MV-4-11 (cell line): Measurements from ENCODE around the gene CYFIP1.

Experiments
- DNase-seq: peaks from one replicate; lab custom pipeline; 2025; lab: John Stamatoyannopoulos, UW

CYFIP1 gene

DNA sequence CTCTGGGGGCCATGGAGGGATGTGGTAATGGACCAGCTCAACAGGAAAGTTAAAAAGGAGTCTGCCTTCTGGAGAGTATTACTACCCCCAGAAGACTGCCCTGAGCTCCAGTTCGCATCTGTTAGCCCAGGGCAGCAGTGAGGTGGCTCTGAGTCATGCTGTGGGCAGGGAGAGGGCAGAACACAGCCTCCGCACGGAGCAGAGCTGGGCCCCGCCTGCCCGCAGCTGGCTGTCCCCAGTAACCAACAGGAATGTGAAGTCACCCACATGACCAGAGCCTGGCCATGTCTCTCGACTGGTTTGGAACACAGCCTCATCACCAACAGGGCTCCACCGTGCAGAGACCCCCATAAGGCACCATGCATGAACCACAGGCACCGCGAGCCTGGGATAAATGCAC lies 62.1 kb downstream of the CYFIP1 start:
- peak; percentile 3 for DNase-seq

DNA sequence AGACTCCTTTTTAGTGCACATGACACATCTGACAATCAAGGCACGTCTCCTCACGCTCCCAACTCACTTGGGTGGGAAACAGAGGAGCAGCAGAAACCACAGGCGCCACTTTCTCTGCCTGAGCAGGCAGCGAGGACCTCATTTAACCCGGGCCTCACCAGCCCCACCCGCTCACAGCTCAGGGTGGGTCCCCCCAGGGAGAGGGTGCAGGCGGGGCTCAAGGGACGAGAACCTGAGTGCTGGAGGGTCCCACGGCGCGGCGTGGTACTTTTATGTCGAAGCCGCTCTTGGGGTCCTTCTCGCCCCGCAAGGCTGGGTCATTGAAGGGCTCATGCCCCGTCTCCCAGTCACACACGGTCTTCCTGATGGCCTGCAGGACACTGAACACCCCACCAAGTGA lies 62.6 kb downstream of the CYFIP1 start:
- no peak for DNase-seq

DNA sequence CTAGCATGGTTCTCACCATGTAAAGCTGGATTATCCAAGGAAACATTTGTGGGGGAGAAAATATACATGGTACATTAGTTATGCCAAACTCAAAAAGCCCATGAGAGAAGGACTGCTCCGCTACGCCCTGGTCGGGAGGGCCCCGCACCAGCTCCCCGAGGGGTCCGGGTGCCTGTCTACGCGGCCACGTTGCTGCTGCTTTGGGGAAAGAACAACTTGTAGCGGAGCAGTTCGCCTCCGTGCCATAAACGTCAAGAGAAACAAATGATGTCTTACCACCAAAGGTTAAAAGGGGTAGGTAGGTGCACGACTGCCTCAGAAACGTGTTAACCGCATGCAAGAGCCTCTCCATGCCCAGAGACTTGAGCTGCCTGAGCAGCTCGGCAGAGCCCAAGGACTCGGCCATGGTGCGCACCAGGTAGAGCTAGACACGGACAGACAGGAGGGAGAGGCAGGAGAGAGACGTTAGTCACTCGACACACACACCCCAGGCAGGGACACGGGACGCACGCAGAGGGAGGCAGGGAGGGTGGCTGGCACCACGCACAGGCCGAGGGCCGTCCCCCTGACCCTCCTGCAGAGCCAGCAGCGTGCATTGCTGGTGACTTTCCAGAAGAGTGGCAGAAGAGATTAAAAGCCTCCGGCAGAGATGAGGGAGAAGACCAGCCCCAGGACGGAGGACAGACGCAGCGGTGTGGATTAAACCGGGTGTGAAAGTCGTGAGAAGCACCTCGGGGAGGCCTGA lies 63.4 kb downstream of the CYFIP1 start:
- no peak for DNase-seq

DNA sequence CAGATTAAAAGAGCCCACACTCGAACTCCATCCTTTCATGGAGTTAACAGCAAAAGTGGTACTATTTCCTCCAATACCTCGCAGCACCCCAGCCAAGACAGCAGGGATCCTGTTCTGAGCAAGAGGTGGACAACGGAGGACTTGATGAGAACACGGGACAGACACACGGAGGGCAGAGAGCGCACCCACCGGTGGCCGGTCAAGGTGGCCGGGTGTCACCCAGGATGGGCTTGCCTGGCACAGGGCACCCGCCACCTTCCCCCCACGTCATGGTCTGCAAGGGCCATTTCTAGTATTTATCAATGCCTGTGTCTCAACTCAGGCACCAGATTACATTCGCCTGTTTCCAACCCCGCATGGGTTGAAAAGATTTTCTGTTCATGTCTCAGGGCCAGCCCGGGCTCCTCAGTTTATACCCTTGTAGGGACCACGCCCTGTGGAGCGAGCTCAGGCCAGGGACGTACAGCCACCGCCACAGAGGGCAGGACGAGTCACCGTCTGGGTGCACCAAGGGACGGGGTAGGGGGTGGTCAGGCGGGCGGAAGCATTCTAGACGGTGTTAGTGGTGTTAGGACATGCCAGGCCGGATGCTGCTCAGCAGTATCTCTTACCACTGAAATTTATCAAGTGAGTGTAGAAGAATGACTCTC lies 64.2 kb downstream of the CYFIP1 start:
- no peak for DNase-seq

DNA sequence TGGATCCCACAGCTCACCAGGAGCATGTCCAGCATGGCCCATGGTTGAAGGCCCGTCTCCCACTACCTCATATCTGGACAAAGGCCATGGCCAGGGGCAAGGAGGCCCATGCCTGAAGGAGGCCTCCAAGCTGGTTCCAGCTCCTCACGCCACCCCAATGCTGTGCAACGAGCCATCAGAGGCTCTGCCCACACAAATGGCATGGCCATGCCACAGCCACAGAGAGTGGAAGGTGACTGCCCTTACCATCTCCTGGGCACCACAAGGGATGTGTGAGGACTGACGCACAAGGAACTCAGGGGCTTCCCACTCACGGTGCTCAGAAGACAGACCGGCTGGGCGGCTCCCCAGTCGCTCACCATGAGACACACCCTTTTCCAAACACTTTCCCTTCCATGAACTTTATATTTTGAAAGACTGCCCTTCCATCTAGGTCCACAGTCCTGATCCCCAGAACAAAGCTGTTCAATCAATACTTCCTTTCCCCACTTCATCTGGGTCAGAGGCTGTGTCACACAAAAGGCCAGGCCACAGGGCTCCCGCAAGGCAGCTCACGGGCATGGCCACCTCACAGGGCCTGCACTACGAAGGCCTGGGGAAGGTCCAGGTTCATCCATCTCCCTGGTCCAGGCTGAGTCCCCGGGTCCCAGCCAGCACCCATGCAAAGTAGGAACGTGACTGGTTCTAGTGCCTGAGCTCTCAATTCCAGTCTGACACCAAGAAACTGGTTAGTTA lies 66.4 kb downstream of the CYFIP1 start:
- DNase-seq, result no peak

DNA sequence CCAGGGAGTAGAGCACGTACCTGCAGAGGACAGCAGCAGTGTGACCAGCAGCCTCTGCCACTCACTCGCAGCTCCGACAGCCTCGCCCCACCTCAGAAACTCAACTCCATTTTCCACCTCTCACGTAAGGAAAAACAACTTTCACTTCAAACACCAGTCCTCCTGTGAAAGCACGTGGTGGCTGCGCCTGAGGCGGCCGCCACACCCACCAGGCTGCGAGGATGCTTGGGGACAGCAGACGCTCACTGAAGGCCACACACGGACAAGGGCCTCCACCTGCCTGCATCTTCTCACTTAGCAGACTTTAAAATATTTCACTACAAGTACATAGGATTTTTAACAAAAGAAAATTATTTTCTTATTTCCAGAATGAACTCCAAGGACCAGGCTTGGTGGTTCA lies 67.9 kb downstream of the CYFIP1 start:
- DNase-seq, result no peak

DNA sequence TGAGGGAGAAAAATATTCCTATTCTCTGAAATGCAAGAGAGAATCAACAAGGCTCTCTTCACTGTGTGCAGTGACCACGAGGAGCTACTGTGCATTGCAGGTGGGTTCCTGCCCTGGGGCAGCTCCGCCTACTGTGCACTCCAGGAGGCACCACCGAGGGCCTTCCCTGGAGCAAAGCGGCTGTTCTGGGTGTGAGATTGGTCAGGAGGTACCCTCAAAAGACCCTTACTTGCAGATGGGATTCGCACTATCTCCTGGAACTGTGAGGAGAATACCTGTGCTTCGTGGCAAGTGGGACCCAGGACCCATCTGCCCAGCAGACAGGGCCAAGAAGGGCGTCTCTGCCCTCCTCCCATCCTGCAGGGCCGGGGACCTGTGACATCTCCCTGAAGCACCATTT lies 68.9 kb downstream of the CYFIP1 start:
- DNase-seq, result no peak

DNA sequence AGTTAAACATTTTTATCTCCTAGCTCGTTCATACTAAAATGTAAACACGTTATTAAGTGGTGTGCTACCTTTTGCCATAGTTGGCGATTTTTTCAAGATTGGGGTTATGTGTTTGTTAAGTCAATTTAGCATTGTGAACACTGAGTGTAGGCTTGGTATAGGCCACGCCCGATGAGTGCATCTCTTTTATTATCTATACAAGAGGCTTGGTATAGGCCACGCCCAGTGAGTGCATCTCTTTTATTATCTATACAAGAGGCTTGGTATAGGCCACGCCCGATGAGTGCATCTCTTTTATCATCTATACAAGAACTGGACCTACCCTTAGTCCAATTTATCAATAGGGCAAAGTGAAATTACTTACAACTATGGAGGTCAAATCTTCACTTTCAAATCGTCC lies 71.3 kb downstream of the CYFIP1 start:
- no peak for DNase-seq

DNA sequence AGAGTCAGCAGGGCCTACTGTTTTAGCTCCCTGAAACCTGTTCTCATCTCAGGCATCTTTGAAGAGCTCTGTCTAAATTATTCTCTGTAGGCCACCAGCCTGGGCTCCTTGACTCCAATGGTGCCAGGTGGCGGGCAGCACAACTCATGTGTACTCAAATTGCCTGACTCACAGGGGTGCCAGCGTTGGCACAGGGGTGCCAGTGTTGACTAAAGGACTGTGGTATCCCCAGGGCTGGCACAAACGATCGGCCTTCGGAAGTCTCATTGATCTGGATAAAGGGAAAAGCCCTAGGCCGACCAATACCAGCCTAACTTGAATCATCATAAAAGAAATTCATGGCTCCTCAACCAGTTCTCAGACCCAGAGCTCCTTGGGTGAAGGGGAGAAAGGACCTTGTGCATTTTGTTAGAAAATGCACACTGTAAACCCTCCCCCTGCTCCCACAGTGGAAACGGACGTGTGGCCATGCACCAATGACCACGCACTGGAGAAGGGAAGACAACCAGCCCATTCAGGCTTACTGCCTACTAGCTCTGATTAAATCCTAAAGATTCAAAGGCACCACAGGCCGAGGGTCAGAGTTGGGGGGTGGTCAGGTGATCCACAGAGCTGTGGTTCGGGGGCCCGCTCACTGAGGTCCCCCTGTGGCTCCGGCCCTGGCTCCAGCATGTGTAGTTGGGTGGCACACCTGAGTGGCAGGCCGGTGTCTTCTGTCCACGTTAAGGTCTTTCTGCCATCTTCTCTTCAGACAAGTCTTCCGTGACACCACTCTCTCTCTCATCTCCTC lies 72.8 kb downstream of the CYFIP1 start:
- DNase-seq, result no peak

DNA sequence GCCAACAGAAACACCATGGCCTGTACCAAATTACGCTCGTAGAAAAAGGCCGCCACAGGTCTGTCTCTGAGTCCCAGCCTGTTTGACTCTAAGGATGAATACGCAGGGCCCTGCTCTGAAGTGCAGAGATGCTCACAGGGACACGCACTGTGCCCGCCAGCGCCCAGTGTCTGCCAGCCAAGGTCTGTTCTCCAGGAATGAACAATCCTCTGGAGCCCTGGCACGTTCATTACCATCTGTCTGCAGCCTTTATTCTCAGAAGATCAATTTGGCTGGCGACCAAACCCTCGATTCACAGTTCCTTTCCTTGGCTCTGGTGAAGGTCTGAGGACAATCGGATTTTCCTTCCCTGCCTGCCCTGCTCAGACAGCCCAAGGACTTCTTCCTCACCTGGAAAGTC lies 75.4 kb downstream of the CYFIP1 start:
- DNase-seq, result no peak

DNA sequence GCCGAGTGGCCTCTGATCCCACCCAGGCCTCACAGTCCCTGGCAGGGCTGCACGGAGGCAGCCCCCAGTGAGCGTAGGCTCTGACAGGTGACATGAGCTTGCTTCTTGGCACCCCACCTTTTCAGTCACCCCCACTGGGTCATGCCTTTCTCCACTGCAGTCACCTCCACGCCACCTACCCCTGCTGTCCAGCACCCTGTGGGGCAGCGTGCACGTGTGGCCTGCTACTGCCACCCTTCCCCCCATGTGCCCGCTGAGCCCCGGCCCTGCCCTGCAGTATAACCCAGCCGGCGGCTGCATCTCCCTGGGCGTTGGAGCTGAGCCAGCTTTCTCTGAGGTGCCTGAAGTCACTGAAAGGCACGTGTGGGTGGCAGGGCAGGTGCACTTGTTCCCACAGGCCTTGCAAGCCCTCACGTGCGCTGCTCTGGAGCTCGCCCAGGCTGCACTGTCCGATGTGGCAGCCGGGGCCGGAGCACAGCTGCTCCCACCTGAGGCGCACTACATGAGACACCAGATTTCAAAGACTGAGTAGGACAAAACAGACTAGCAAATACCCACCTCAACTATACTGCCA lies 76.1 kb downstream of the CYFIP1 start:
- no peak for DNase-seq

DNA sequence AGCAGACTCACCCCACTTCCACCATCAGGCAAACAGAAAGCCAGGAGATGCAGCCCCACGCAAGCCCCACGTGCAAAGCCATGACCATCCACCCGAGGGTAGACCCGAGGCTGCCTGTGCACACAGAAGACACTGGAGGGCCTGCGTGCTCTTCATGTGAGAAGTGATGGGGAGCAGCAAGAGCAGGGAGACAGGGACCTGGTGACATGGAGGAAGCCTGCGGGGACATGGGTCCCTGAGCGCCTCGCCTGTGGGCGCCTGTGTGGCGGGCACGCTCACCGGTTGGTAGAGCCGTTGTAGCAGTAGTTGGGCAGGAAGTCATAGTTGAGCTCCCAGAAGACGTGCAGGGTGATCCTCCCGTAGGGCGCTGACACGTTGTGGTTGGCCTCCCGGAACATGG lies 76.7 kb downstream of the CYFIP1 start:
- DNase-seq, result no peak

DNA sequence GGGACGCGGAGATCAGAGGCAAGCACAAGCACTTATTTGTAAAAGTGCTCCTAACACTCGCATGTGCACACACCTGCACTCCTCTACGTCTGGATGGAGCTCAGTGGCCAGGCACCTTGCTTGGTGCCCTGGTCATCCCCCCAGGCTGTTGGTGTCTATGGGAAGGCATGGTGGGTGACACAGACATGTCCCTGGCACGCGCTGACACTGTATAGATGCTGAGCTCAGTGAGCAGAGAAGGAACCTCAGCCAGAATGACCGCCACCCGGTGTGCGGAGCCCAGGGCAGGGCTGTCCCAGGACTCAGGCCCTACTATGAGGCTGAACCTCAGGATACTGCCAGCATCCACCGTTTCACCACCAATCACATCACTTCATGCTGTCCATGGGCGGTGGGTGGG lies 77.2 kb downstream of the CYFIP1 start:
- DNase-seq, result no peak

DNA sequence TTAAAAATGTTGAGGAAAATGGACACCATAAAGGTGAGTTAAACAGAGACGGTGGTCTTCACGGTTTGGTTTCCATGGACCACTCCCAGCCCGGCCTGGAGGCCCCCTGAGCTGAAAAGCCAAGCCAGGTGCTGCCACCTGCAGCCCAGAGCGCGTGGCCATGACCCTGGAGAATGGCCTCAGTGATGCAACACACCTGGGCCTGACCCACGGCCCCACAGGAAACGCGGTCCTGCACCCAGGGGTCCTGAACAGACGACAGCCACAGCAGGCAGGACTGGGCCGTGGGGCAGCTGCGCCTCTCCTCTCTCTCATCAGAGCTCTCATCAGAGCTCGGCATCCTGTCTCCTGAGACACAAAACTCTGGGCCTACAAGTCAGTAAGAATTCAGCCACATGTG lies 77.6 kb downstream of the CYFIP1 start:
- DNase-seq, result no peak

DNA sequence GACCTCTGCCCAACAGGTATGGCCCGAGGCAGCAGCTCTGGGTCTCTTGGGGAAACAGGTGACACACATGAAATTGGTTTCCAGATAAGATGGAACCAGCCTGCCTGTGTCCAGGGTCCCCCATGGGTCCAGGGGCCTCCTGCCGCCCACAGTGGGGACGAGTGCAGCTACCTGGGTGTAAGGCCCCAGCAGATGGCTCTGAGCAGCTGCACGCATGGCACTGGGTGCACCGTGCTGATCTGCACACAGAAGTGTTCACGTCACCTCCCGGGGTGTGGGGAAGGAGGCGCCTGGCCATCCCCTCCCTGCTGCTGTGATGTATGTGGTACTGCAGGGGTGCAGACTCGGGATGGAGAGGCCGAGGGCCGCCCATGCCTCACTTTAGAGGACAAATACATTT lies 78.1 kb downstream of the CYFIP1 start:
- no peak for DNase-seq

DNA sequence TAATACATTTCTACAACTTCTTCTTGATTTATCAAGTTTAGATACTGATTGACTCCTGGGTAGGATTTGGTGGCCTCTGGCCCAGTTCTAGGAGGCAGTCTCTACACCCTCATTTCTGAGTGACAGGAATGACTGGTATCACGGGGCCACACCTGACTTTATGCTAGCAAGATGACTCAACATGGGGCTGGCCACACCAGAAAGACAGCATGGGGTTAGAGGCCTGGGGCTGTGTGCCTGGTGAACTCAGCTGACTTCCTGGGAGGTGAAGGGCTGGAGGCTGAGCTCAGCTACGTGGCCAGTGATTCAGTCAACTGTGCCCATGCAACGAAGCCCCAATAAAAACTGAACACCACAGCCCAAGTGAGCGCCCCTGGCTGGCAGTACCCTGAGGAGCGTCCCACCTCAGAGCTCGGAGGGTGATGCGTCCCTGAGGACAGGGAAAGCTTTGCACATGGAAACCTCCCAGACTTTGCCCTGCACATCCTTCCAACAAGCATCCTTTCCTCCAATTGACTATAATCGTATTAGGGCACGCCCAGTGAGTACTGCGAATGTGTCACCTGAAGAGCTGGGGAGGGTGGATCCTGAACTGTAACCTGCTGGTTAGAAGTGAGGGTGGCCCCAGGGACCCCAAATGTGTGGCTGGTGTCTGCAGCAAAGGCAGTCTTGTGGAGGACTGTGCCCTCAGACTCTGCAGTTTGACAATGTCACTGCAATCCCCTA lies 84.5 kb downstream of the CYFIP1 start:
- no peak for DNase-seq

DNA sequence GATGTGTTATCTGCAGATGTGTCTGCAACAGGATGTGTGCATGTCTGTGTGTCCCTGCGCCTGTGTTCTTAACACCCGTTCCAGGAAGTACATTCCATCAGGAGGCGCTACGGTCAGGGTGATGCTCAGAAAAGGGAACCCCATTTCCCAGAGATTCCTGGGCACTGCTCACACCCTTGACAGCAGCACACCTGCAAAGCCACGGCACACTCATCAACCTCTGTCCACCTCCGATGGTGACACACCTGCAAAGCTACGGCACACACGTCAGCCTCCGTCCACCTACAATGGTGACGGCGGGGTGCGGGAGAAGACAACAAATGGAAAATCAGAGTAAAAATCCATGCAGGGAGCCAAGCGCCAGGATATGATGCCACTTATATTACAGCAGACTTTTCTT lies 86.3 kb downstream of the CYFIP1 start:
- DNase-seq, result no peak

DNA sequence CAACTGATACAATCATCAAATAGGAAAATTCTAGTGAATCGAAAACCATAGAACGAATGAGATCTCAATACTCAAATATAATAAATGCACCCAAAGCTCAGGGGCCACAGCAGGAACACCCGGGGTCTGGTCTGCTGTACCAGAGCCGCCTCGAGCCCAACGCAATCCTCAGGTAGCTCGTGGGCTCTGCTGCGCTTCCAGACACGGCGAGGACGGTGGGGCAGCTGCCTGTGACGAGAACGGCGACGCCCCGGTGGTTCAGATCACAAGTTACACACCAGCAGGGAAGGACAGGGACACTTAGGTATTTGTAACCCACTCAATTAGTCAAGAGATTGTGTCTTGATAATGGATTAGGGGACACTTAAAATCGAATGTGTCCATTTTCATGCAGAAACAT lies 87.1 kb downstream of the CYFIP1 start:
- DNase-seq, result no peak

DNA sequence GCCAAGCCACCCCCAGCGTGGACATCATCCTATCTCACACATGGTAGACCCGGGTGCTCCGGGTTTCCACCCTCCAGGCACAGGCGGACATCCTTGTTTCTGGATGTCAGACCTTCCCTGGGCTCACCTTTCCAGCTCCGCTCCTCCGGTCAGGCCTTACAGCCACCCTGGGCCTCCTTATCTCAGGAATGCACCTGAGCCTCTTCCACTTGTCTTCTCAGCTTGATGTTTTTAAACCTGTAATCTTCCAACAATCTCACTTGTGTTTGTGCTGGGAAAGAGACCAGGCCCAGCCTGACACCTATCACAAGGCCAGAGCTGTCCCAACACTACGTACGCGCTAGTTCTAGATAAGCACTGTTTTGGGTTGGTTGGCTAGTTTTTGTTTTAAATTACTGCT lies 87.8 kb downstream of the CYFIP1 start:
- no peak for DNase-seq

DNA sequence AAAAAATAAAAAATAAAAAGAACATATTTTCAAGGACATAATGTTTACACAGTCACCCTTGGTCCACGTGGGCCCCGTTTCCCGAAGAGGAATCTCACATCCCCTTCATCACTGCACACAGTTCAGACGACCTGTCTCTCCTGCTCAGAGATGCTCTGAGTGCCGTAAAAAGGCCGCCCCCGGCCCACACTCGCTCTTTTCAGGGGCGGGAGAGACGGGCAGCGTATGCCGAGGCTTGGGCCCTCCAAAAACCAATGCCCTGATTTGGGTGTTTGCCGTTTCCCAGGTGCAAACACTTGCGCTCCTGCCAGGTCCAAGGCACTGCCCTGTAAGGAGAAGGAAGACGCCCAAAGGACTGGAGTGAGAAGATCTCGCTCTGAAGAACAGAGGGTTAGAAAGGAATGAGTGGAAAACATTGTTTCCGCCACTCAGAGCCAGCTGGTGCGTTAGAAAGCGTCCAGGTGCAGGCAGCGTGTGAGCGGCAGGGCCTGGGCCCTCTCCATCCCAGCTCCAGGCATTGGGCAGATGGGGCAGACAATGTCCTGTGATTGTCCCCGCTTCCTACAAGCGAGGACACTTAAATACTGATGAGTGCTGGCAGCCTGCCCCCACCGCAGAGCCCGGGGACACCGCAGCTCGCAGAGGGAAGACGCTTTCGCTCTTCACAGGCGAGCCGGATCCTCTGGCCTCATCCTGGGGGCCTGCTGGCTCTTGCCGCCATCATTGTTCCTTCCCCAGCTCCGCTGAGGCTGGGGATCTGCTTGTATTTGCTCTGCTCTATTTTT lies 88.5 kb downstream of the CYFIP1 start:
- no peak for DNase-seq

DNA sequence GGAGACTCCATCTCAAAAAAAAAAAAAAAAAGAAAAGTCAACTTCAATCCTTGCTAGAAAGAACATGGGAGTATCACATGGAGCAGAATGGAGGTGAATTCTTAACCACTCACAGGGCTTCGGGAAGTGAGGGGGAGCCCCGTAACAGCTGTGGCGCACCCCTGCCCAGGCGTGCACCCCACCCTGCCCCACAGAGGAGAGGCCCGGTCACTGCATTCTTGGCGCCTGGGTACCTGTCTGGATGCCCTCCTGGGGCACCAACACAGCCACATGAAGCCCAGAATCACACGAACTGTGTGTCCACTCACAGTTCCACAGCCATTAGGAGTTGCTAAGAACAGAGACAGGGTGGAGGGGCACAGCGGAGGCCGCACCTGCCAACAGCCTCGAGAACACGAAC lies 89.9 kb downstream of the CYFIP1 start:
- DNase-seq, result no peak
